ENCODE results near the gene TEX101. TPM values are rescaled to one million over a fixed set of nuclear protein-coding genes. Genes with fewer than 3 reads are reported as not detected.

Gene TEX101
- total RNA-seq, 1 experiment from 2014 or later: not detected

- TF ChIP-seq TCF7L2 (IDR thresholded peaks at IDR 0.05; ENCODE audit: low read depth, low read length) (no peak), REST (IDR thresholded peaks at IDR 0.05; ENCODE audit: insufficient read depth in 1 of 2, low read depth in 2 of 2, low read length in 1 of 2) (no peak), POLR2AphosphoS5 (IDR thresholded peaks at IDR 0.05; ENCODE audit: low read depth, low read length) (no peak), SIN3A (IDR thresholded peaks at IDR 0.05; ENCODE audit: borderline replicate concordance, insufficient read depth, low read depth, low read length) (no peak), CTCF (IDR thresholded peaks at IDR 0.05) (no peak)
- no peaks in the 10 kb centered on the region for H3K4me1 ChIP-seq (ENCODE audit: control insufficient read depth, insufficient read depth, low read length)
- no peaks in the 10 kb centered on the region for H3K27me3 ChIP-seq (ENCODE audit: control insufficient read depth, insufficient read depth, low read length)
- no peak for DNase-seq (ENCODE audit: low read depth, low spot score)
- CTCF ChIA-PET: interaction anchor here (0.6 kb wide), 1 partner anchor 40 kb away, joined by 7 read pairs; no protein-coding TSS in a partner anchor
- H3K27ac ChIP-seq (ENCODE audit: low read length): no peak overlapping the region
- in situ Hi-C loops (cut with HindIII; ENCODE audit: low pct_unique_long_range_greater_than_20kb, low sequenced_read_pairs): no loop called here
- no TSS peak for BruUV-seq (replicated peaks)
- H3K4me3 ChIP-seq (ENCODE audit: low read depth in 2 of 2, low read length in 2 of 2): no peak overlapping the region
- POLR2A ChIA-PET: no interaction called here
- no peaks in the 10 kb centered on the region for H3K36me3 ChIP-seq (ENCODE audit: control insufficient read depth, insufficient read depth, low read length)
- no peaks in the 10 kb centered on the region for H3K9me3 ChIP-seq (ENCODE audit: control insufficient read depth, insufficient read depth, low read depth, low read length)
- no peak for ATAC-seq
- intact Hi-C loops (cut with micrococcal nuclease; ENCODE audit: unreplicated experiment): no loop called here
Measured at GRCh38 chr19:43423779-43424178, 9.1 kb downstream of the TEX101 start.

- in situ Hi-C loops (cut with HindIII; ENCODE audit: low pct_unique_long_range_greater_than_20kb, low sequenced_read_pairs): no loop called here
- intact Hi-C loops (cut with micrococcal nuclease; ENCODE audit: unreplicated experiment): no loop called here
- Histone ChIP-seq H3K4me3 (ENCODE audit: low read depth in 2 of 2, low read length in 2 of 2) (no peak overlapping the region), H3K27me3 (ENCODE audit: control insufficient read depth, insufficient read depth, low read length) (no peaks in the 10 kb centered on the region), H3K27ac (ENCODE audit: low read length) (no peak overlapping the region), H3K4me1 (ENCODE audit: control insufficient read depth, insufficient read depth, low read length) (no peaks in the 10 kb centered on the region), H3K9me3 (ENCODE audit: control insufficient read depth, insufficient read depth, low read depth, low read length) (no peaks in the 10 kb centered on the region), H3K36me3 (ENCODE audit: control insufficient read depth, insufficient read depth, low read length) (no peaks in the 10 kb centered on the region)
- no TSS peak for BruUV-seq (replicated peaks)
- ATAC-seq (no peak), DNase-seq (ENCODE audit: low read depth, low spot score) (no peak)
- TF ChIP-seq SIN3A (IDR thresholded peaks at IDR 0.05; ENCODE audit: borderline replicate concordance, insufficient read depth, low read depth, low read length): no peak
- TF ChIP-seq CTCF (IDR thresholded peaks at IDR 0.05): peak; percentile 65
- POLR2A ChIA-PET: interaction anchor here (0.6 kb wide), 1 partner anchor 59 kb away, joined by 4 read pairs; no protein-coding TSS in a partner anchor
- CTCF ChIA-PET: interaction anchor here (0.6 to 1.4 kb wide), 4 partner anchors 9 to 262 kb away, joined by 4 to 7 read pairs (median 4); no protein-coding TSS in a partner anchor
Measured at GRCh38 chr19:43425567-43426392, 11.1 kb downstream of the TEX101 start.

Data from Panc1 (cell line).